GM12878 (cell line): ENCODE results near the gene TTLL10. TPM values are rescaled to one million over a fixed set of nuclear protein-coding genes. Genes with fewer than 3 reads are reported as not detected.

Experiments used
- BHLHE40 ChIP-seq, 2 experiments: fragments of 450-650 bp in 1 of 2; IDR thresholded peaks; 2 replicates each; pipeline ENCODE4 v1.6.1; 2011 to 2017; ENCODE audit warnings: low read depth in 2 of 2, borderline replicate concordance in 1 of 2, improper control_type of control experiment in 1 of 2, low read length in 1 of 2, mild to moderate bottlenecking in 1 of 2
- DPF2 ChIP-seq: fragments of 450-650 bp; IDR thresholded peaks from 2 replicates; pipeline ENCODE4 v1.6.1; 2017; ENCODE audit warnings: mild to moderate bottlenecking
- HDAC2 ChIP-seq: fragments of 200-600 bp; sonication (generic); IDR thresholded peaks from 2 replicates; pipeline ENCODE4 v1.6.1; 2017
- IKZF2 ChIP-seq, 2 experiments: fragments of 450-650 bp; IDR thresholded peaks; 2 replicates each; pipeline ENCODE4 v1.6.1; 2017; ENCODE audit warnings: mild to moderate bottlenecking in 2 of 2, moderate library complexity in 2 of 2
- NR2C1 ChIP-seq: fragments of 450-650 bp; IDR thresholded peaks from 2 replicates; pipeline ENCODE4 v1.6.1; 2017; ENCODE audit warnings: antibody characterized with exemption, mild to moderate bottlenecking, moderate library complexity
- PAX8 ChIP-seq: fragments of 450-650 bp; IDR thresholded peaks from 2 replicates; pipeline ENCODE4 v1.6.1; 2017; ENCODE audit warnings: mild to moderate bottlenecking, moderate library complexity
- RAD51 ChIP-seq: fragments of 450-650 bp; IDR thresholded peaks from 2 replicates; pipeline ENCODE4 v1.6.1; 2016; ENCODE audit warnings: moderate library complexity, mild to moderate bottlenecking, inconsistent platforms
- SMARCA5 ChIP-seq: fragments of 450-650 bp; IDR thresholded peaks from 2 replicates; pipeline ENCODE4 v1.6.1; 2017; ENCODE audit warnings: mild to moderate bottlenecking
- polyA plus RNA-seq, 11 experiments: library from polyadenylated mRNA; depleted of rRNA in 4 of 11; unstranded in 6 of 11; stranded (reverse) in 5 of 11; fragments of >200 nt; fragmentation: Nextera tagmentation in 4 of 11; fragmentation: Illumina TruSeq in 1 of 11; extraction: Ambion mirVana in 4 of 11; extraction: Trizol in 1 of 11; gene quantifications; 1 replicate in 1 of 11; 2 replicates in 10 of 11; pipeline versions ENCODE4 v1.2.1 to v1.2.3, GENCODE V29; 2011 to 2016; ENCODE audit warnings: inconsistent platforms in 2 of 11, missing spikeins in 2 of 11, low read depth in 1 of 11
- total RNA-seq, 4 experiments: library from RNA; depleted of rRNA in 3 of 4; stranded (reverse); fragments of >200 nt in 3 of 4; fragmentation: Illumina TruSeq in 1 of 4; extraction: Trizol in 1 of 4; gene quantifications; 2 replicates each; pipeline versions ENCODE4 v1.2.1 to v1.2.3, GENCODE V29; 2013 to 2021
- TF ChIP-seq, protein P1 (sequence below): IDR thresholded peaks from 2 replicates; pipeline ENCODE4 v1.6.1; 2012; ENCODE audit warnings: low read depth, low read length, improper control_type of control experiment
- TF ChIP-seq, protein P2 (sequence below): IDR thresholded peaks from 2 replicates; pipeline ENCODE4 v1.6.1; 2011; ENCODE audit warnings: low read depth, low read length, improper control_type of control experiment, borderline replicate concordance
- TF ChIP-seq, protein P3 (sequence below): fragments of 450-650 bp; IDR thresholded peaks from 2 replicates; pipeline ENCODE4 v1.6.1; 2017; ENCODE audit warnings: mild to moderate bottlenecking, moderate library complexity
- TF ChIP-seq, protein P4 (sequence below), 3 experiments: IDR thresholded peaks in 2 of 3; conservative IDR thresholded peaks in 1 of 3; 2 replicates each; pipeline ENCODE4 v1.5.1; 2011; ENCODE audit warnings: low read depth in 3 of 3, low read length in 3 of 3, mild to moderate bottlenecking in 3 of 3, control low read depth in 2 of 3, moderate library complexity in 2 of 3, inconsistent platforms in 1 of 3, mixed read lengths in 1 of 3; ENCODE audit not compliant: control insufficient read depth in 2 of 3, insufficient read depth in 1 of 3; ENCODE audit errors: extremely low read depth in 1 of 3
- TF ChIP-seq, protein P5 (sequence below): fragments of 450-650 bp; IDR thresholded peaks from 2 replicates; pipeline ENCODE4 v1.6.1; 2017; ENCODE audit warnings: borderline replicate concordance

The TTLL10 gene
- total and polyA plus RNA-seq, 10 of the 15 experiments (the other 5 are each of a cell fraction or from before 2014, with no cell fraction given), result not detected

DNA sequence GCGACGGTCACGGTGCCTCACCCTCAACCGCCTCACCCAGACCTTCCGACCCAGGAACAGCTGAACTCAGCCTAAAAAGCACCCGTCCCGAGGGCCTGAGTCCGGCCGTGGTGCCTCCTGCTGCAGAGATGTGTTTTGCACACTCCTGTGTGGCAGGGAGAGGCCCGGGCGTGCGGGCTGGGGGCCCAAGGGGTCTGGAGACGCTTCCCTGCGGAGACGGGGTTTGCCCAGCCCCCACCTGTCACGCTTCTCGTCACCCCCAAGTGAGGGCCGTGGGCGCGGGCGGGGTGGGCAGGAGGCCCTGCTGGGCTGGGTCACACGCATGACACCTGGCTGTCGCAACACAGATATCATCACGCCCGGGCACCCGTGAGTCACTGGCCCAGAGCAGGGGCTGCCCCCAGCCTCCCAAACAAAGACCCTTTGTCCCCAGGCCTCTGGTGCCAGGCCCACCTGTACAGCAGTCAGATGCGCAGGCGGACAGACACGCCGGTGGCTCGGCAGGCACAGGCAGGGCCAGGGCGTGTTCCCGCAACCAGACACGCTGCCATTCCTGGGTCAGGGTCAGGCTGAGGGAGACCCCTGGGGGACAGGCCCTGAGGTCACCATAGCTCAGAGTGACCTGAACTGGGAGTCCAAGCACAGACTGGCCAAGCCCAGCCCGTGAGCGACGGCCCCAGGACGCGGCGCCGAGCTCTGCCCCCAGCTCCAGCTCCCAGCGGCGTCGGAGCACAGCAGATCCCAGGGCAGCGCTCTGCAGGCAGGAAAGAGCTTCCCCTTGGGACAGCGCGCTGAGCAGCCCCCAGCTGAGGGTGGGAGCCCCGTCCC is 64.4 kb downstream of the TTLL10 start (continued):
- TF ChIP-seq, protein P1, sequence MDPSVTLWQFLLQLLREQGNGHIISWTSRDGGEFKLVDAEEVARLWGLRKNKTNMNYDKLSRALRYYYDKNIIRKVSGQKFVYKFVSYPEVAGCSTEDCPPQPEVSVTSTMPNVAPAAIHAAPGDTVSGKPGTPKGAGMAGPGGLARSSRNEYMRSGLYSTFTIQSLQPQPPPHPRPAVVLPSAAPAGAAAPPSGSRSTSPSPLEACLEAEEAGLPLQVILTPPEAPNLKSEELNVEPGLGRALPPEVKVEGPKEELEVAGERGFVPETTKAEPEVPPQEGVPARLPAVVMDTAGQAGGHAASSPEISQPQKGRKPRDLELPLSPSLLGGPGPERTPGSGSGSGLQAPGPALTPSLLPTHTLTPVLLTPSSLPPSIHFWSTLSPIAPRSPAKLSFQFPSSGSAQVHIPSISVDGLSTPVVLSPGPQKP, result no peak
- TF ChIP-seq, protein P2, sequence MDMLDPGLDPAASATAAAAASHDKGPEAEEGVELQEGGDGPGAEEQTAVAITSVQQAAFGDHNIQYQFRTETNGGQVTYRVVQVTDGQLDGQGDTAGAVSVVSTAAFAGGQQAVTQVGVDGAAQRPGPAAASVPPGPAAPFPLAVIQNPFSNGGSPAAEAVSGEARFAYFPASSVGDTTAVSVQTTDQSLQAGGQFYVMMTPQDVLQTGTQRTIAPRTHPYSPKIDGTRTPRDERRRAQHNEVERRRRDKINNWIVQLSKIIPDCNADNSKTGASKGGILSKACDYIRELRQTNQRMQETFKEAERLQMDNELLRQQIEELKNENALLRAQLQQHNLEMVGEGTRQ, result no peak
- no peak for TF ChIP-seq HDAC2
- TF ChIP-seq, protein P3, sequence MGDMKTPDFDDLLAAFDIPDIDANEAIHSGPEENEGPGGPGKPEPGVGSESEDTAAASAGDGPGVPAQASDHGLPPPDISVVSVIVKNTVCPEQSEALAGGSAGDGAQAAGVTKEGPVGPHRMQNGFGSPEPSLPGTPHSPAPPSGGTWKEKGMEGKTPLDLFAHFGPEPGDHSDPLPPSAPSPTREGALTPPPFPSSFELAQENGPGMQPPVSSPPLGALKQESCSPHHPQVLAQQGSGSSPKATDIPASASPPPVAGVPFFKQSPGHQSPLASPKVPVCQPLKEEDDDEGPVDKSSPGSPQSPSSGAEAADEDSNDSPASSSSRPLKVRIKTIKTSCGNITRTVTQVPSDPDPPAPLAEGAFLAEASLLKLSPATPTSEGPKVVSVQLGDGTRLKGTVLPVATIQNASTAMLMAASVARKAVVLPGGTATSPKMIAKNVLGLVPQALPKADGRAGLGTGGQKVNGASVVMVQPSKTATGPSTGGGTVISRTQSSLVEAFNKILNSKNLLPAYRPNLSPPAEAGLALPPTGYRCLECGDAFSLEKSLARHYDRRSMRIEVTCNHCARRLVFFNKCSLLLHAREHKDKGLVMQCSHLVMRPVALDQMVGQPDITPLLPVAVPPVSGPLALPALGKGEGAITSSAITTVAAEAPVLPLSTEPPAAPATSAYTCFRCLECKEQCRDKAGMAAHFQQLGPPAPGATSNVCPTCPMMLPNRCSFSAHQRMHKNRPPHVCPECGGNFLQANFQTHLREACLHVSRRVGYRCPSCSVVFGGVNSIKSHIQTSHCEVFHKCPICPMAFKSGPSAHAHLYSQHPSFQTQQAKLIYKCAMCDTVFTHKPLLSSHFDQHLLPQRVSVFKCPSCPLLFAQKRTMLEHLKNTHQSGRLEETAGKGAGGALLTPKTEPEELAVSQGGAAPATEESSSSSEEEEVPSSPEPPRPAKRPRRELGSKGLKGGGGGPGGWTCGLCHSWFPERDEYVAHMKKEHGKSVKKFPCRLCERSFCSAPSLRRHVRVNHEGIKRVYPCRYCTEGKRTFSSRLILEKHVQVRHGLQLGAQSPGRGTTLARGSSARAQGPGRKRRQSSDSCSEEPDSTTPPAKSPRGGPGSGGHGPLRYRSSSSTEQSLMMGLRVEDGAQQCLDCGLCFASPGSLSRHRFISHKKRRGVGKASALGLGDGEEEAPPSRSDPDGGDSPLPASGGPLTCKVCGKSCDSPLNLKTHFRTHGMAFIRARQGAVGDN, result no peak
- no peak for TF ChIP-seq IKZF2 (IDR thresholded peaks at IDR 0.05)
- 0 out of 2 replicates have a peak, but pooled peaks have one; percentile 41 for TF ChIP-seq DPF2
- no peak for TF ChIP-seq RAD51
- TF ChIP-seq NR2C1, result no peak
- TF ChIP-seq, protein P4, sequence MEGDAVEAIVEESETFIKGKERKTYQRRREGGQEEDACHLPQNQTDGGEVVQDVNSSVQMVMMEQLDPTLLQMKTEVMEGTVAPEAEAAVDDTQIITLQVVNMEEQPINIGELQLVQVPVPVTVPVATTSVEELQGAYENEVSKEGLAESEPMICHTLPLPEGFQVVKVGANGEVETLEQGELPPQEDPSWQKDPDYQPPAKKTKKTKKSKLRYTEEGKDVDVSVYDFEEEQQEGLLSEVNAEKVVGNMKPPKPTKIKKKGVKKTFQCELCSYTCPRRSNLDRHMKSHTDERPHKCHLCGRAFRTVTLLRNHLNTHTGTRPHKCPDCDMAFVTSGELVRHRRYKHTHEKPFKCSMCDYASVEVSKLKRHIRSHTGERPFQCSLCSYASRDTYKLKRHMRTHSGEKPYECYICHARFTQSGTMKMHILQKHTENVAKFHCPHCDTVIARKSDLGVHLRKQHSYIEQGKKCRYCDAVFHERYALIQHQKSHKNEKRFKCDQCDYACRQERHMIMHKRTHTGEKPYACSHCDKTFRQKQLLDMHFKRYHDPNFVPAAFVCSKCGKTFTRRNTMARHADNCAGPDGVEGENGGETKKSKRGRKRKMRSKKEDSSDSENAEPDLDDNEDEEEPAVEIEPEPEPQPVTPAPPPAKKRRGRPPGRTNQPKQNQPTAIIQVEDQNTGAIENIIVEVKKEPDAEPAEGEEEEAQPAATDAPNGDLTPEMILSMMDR (IDR thresholded peaks at IDR 0.05 in 2 of 3, conservative IDR thresholded peaks at IDR 0.05 in 1 of 3; ENCODE audit: control insufficient read depth in 2 of 3, extremely low read depth in 1 of 3, insufficient read depth in 1 of 3, low read depth in 3 of 3, low read length in 3 of 3), result no peak
- TF ChIP-seq BHLHE40 (IDR thresholded peaks at IDR 0.05; ENCODE audit: borderline replicate concordance in 1 of 2, low read depth in 2 of 2, low read length in 1 of 2), result peak; percentile 48 to 80; a peak in 3 of 4 replicates
- TF ChIP-seq, protein P5, sequence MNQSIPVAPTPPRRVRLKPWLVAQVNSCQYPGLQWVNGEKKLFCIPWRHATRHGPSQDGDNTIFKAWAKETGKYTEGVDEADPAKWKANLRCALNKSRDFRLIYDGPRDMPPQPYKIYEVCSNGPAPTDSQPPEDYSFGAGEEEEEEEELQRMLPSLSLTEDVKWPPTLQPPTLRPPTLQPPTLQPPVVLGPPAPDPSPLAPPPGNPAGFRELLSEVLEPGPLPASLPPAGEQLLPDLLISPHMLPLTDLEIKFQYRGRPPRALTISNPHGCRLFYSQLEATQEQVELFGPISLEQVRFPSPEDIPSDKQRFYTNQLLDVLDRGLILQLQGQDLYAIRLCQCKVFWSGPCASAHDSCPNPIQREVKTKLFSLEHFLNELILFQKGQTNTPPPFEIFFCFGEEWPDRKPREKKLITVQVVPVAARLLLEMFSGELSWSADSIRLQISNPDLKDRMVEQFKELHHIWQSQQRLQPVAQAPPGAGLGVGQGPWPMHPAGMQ, result no peak
- no peak for TF ChIP-seq PAX8
- no peak for TF ChIP-seq SMARCA5
